Ammon's horn (tissue), 1 donor: Measurements from ENCODE around the gene EIF3C.
"Not testable (repeated sequence)": the region's sequence is repeated elsewhere in the genome, so short reads cannot be mapped to it uniquely, and the experiment has no call there.

Experiments used
- DNase-seq: peaks from one replicate; pipeline ENCODE4 v3.0.0-alpha.2; 2016; ENCODE audit warnings: low spot score

Gene EIF3C, protein sequence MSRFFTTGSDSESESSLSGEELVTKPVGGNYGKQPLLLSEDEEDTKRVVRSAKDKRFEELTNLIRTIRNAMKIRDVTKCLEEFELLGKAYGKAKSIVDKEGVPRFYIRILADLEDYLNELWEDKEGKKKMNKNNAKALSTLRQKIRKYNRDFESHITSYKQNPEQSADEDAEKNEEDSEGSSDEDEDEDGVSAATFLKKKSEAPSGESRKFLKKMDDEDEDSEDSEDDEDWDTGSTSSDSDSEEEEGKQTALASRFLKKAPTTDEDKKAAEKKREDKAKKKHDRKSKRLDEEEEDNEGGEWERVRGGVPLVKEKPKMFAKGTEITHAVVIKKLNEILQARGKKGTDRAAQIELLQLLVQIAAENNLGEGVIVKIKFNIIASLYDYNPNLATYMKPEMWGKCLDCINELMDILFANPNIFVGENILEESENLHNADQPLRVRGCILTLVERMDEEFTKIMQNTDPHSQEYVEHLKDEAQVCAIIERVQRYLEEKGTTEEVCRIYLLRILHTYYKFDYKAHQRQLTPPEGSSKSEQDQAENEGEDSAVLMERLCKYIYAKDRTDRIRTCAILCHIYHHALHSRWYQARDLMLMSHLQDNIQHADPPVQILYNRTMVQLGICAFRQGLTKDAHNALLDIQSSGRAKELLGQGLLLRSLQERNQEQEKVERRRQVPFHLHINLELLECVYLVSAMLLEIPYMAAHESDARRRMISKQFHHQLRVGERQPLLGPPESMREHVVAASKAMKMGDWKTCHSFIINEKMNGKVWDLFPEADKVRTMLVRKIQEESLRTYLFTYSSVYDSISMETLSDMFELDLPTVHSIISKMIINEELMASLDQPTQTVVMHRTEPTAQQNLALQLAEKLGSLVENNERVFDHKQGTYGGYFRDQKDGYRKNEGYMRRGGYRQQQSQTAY

DNA sequence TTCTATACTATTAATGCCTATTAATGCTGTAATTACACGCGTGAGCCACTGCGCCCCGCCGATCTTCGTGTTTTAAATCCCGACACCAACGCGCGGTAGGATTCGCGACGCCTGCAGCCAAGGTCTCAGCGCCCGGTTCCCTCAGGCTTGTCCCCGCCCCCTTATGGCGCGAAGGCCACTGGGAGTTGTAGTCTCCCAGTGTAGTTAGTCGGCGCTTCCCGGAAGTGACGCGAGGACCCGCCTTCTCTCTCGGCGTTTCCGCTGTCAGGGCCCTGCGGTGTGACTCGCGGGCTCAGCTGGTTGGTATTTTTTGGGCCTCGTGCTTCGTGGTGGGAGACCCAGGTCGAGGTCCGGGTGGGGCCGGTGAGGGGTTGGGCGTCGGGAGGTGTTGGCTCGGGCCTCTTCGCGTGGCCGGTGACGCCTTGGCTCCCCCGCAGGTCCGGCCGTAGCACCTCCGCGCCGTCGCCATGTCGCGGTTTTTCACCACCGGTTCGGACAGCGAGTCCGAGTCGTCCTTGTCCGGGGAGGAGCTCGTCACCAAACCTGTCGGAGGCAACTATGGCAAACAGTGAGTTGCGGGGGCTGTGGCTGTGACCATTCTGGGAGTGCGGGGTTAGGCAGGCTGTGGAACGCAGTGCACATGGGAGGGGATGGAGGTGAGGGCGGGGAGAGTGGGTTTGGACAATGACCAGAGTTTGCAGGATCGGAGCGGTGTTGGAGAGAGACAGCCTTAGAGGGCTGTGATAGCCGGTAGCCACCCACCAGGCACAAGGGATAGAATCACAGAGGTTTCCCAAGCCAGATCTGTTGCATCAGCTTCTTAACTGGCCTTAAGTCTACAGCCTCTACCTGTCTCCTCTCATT is at the start of gene EIF3C:
EIF3C (plus strand) TSS at position 245 of the 864 bp plus-strand sequence; CDS start at position 468, 223 bp downstream.
- not testable (repeated sequence) for DNase-seq

DNA sequence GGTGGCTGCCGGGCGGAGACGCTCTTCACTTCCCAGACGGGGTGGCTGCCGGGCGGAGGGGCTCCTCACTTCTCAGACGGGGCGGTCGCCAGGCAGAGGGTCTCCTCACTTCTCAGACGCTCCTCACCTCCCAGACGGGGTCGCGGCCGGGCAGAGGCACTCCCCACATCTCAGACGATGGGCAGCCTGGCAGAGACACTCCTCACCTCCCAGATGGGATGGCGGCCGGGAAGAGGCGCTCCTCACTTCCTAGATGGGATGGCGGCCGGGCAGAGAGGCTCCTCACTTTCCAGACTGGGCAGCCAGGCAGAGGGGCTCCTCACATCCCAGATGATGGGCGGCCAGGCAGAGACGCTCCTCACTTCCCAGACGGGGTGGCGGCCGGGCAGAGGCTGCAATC is 45.0 kb upstream of the EIF3C start:
- DNase-seq = not testable (repeated sequence)

DNA sequence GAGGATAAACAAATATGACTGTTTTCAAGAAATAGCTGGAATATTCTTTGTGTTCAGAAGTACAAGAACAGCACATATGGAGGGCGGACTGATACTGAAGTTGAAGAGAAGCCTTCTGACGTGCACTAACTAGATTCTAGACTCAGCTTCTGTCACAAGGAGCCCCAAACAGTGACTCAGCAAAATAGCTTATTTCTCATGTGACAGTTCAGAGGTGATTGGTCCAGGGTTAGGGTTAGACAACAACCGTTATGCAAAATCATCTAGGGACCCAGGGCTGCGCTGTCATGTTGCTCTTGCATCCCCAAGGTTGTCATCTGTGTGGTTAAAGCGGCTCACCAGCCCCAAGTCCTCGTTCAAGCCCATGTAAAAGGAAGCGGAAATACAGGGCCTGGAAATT is 43.8 kb upstream of the EIF3C start:
- not testable (repeated sequence) for DNase-seq

DNA sequence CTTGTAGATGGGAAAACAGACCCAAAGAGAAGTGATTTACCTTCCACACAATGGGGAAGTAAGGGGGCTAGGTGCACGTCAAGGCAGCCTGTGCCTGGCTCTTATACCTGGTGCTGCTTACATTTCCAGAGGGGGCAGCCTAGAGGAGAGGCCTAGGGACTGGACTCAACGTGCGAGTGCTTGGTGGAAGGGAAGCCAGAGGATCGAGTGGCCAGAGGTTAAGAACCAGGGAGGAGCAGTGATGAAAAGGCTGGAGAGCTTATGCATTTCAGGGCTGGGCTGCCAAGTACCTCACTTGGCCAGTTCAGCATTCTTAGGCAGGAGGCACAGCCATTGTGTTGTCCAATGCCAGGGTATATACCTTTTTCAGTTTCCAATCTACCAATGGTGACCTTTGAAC is 43.1 kb upstream of the EIF3C start:
- not testable (repeated sequence) for DNase-seq

DNA sequence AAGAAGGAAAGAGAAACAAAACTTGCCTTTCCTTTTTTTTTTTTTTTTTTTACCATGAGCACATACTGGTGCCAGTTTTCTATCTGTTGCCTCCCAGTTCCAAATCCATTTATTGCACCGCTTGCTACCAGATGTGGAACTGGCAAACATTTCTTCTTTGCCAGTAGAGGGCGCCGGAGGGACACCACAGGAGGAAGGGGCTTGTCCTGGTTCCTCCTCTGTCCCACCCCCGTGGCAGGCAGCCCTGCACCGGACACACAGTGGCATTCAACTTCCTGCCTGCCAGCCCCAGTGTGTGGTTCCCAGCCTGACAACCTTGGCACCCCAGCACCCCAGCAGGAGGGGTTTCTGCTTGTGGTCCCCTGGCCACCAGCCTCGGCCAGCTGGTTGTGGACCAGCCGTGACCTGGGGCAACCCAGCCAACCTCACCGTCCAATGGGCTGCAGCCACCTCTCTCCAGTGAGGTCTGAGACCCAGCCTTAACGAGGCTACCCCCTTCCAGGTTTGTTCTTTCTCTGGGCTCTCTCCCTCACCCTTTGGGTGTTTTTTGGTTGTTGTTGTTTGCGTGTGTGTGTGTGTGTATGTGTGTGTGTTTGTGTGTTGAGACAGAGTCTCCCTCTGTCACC is 22.8 kb upstream of the EIF3C start:
- not testable (repeated sequence) for DNase-seq

DNA sequence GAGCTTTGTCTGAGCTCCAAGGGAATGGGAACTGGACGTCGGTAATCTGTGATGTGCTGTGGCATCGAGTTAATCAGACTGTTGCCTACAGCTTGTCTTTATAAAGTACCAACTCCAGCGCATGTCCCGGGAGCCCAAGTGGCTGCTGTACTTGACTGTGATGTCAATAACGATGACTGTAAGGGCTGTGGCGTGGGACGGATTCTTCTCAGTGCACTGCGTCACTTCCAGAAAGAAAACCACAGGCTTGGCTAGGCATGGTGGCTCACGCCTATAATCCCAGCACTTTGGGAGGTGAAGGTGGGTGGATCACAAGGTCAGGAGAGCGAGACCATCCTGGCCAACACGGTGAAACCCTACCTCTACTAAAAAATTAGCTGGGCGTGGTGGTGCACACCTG is 21.8 kb upstream of the EIF3C start:
- DNase-seq = not testable (repeated sequence)

DNA sequence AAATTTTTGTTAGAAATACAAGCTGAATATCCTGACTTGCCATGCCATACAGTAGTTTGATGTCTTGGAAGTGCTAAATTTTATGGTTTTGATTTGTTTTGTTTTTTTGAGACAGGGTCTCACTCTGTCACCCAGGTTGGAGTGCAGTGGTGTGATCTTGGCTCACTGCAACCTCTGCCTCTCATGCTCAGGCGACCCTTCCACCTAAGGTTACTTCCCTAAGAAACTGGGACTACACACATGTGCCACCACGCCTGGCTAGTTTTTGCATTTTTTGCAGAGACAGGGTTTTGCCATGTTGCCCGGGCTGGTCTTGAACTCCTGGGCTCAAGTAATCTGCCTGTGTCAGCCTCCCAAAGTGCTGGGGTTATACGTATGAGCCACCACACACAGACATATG is 19.5 kb upstream of the EIF3C start:
- DNase-seq = not testable (repeated sequence)

DNA sequence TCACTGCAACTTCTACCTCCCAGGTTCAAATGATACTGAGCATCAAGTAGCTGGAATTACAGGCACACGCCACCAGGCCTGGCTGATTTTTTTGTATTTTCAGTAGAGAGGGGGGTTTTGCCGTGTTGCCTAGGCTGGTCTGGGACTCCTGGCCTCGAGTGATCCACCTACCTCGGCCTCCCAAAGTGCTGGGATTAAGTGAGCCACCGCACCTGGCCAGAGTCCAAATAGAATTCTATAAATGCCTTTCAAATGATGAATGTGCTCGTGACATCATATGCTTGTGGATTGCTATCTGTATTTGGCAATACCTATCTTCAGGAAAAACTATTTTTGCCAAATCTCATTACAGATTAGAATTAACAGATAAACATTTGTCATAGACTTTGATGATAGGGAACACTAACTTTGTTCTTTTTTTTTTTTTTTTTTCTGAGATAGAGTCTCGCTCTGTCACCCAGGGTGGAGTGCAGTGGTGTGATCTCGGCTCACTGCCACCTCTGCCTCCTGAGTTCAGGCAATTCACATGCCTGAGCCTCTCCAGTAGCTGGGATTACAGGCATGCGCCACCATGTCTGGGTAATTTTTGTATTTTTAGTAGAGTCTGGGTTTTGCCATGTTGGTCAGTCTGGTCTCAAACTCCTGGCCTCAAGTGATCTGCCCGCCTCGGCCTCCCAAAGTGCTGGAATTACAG is 17.9 kb upstream of the EIF3C start:
- not testable (repeated sequence) for DNase-seq

DNA sequence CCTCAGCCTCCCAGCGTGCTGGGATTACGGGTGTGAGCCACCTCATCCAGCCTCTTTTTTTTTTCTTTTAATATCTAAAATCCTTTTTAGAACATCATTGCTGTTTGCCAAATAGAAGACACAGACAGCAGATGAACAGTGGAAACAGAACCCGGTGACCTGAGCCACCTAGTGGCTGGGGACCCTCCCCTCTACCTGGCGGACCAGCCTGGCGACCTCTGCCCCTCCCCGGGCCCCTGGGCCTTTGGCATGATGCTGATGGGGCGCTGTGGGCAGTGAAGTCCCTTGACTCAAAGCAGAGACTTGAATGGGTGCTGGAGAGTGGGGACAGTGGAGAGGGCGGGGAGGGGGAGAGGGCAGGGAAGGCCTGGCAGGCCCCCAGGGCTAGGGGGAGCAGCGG is 11.5 kb upstream of the EIF3C start:
- not testable (repeated sequence) for DNase-seq

DNA sequence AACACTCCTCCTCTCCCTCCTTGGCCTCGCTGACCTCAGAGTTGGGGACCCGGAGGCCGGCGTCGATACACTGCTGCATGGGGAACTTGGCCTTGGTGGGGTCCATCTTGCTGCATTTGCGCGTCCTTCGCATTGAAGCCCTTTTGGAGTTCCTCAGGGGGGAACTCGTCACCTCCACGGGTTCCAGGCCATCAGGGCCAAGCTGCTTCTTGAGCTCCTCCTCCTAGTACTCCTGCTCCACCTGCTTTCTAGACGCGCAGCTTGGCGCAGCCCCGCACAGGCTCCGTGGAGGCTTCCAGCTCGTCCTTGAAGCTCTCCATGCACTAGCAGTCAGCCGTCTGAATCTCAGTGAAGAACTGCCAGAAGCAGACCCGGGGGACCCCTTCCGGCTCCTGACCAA is 10.9 kb upstream of the EIF3C start:
- DNase-seq = not testable (repeated sequence)

DNA sequence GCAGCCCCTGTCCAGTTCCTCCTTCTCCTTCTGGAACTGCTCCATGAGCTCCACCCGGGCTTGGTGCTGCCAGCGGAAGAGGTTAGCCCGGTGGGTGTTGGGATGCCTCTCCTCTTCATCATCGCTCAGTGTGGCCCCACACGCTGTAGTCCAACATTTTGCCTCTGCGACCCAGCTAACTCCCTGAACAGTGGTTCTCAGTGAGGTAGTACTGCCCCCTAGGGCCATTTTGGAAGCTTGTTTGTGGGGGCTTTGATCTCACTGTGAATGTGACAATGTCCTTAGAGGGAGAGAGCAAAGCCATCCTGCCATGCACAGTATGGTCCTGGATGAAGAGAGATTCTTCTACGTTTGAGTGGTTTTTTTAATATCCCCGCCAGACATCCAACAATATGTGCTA is 9.9 kb upstream of the EIF3C start:
- not testable (repeated sequence) for DNase-seq

DNA sequence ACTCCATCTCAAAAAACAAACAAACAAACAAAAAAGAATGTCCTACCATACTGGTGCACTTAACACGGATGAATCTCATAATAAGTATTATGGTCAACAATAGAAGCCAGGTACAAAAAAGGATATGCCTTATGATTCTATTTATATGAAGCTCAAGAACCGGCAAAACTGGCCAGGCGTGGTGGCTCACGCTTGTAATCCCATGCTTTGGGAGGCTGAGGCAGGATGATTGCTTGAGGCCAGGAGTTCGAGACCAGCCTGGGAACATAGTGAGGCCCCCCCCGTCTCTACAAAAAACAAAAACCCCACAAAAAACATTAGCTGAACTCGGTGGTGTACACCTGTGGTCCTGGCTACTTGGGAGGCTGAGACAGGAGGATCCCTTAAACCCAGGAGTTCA is 7.0 kb upstream of the EIF3C start:
- not testable (repeated sequence) for DNase-seq

DNA sequence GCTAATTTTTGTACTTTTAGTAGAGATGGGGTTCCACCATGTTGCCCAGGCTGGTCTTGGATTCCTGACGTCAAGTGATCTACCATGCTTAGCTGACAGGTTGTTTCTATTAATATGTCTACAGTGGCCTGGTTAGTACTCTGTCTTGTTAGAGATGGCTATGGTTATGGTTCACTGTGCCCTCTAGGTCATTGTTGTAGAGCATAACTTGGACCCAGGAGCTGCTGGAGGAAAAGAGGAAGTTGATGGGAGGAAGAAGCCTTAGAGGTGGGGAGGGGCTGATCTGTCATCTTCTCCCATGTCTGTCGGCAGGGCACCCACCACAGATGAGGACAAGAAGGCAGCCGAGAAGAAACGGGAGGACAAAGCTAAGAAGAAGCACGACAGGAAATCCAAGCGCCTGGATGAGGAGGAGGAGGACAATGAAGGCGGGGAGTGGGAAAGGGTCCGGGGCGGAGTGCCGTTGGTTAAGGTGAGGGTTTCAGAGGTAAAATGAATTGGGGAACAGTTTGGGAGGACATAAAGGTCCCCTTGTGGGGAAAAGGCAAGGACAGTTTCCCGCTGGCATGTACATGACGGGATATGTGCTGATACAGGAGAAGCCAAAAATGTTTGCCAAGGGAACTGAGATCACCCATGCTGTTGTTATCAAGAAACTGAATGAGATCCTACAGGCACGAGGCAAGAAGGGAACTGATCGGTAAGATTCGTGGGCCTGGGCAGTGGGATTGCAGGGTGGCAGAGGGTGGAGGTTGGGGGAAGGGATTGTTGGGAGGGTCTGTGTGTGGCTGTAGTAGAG is 11.8 kb downstream of the EIF3C start:
- not testable (repeated sequence) for DNase-seq

DNA sequence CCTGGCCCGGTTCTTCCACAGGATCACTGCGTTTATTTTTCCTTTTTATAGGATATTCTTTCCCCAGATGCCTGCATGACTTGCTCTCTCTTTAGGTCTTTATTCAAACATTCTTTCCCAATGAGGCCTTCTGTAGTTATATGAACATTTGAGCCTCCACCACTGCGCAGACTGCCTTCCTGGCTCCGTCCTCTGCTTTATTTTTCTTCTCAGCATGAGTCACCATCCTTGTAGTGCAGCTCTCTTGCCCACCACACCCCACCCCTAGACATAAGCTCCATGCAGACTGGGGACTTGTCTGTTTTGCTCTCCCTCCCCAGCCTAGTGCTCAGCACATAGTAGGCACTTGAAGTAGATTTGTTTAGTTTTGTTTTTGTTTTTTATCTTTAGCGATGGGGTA is 20.0 kb downstream of the EIF3C start:
- DNase-seq = not testable (repeated sequence)

DNA sequence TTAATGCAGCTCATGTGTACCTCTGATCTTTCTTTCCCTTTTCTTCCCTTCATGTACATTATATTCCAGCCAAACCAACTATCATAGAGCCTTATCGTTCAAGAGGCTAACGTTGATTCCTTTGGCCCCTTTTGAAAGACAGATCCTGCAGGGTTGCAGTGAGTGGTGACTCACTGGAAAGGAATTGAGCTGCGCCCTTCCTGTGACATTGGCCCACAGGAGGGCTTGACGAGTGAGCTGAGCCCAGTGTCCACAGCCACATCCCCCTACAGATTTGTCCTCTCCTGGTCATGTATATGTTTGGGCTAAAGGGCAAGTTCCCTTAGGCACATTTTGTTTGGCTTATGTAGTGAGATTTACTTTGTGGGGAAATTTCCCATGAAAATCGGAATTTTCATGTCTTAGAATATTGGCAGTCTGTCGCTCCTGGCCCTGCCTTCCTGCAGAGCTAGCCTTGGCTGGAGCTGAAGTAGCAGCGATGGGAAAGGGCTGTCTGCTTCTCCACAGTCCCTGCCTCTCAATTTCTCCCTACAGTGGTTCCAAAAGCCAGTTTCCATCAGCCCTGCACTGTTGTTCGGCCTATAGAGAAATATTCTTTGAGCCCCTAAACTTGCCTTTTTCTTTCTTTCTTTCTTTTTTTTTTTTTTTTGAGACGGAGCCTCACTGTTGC is 21.3 kb downstream of the EIF3C start:
- DNase-seq = not testable (repeated sequence)

DNA sequence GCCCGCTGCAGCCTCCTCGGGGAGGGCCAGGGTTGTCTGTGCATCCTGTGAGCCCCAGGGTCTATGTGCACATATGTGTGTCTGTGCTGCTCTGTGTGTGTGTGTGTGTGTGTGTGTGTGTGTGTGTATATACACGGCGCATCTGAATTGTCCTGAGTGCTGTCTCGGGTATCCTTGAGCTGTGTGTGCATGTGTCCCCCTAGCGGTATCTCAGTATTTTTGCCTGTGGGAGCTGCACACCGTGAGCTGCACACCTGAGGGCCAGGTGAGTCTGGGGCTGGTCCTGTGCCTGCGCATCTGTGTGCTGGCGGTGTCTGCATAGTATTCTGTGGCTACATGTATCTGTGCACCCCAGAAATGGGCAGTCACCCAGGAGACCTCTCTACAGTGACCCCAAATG is 28.5 kb downstream of the EIF3C start:
- DNase-seq = not testable (repeated sequence)

DNA sequence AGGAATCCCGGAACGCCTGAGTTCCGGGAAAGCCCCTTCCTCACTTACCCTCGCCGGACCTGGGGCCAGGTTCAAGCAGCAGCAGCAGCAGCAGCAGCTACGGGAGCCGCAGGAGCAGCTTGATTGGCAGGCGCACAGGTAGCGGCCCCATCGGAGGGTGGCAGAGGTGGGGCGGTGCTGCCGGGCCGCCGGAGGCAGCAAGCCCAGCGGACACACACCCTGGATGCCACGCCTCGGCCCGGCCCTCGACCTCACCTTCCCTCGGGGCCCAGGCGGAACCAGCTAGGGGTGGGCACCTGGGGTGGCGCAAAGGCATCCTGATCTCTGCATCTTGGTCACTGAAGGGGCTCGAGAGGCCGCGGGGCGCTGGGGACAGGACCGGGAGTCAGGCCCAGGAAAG is 29.4 kb downstream of the EIF3C start:
- not testable (repeated sequence) for DNase-seq

DNA sequence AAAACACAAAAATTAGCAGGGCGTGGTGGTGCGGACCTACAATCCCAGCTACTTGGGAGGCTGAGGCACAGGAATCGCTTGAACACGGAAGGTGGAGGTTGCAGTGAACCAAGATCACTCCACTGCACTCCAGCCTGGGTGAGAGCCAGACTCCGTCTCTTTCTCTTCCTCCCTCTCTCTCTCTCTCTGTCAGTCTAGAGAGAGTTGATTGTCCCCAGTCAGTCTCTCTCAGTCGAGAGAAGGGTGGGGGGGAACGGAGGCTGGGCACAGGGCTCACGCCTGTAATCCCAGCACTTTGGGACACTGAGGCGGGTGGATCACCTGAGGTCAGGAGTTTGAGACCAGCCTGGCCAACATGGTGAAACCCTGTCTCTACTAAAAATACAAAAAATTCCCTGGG is 30.0 kb downstream of the EIF3C start:
- not testable (repeated sequence) for DNase-seq
